Stomach (tissue), 9 donors: ENCODE data around the gene KIAA1217. TPM values are rescaled to one million over a fixed set of nuclear protein-coding genes. Genes with fewer than 3 reads are reported as not detected.
A peak's percentile ranks its signal among the peaks of the same experiment; 100 is the strongest.
"Not testable (repeated sequence)": the region's sequence is repeated elsewhere in the genome, so short reads cannot be mapped to it uniquely, and the experiment has no call there.

Experiments
- DNase-seq, 2 donors: peaks; one replicate each; pipeline versions ENCODE4 v3.0.0 to v3.0.0-alpha.2; 2013 to 2019
- H3K27ac ChIP-seq, 5 donors: fragments of 200-600 bp in 4 of 5; sonication (generic) in 4 of 5; one replicate each; pipeline ENCODE4 v1.5.1; 2013 to 2019; ENCODE audit warnings: mild to moderate bottlenecking in 1 of 5, moderate library complexity in 1 of 5
- H3K27me3 ChIP-seq, 3 donors: fragments of 200-600 bp; sonication (generic); one replicate each; pipeline ENCODE4 v1.5.1; 2017 to 2019; ENCODE audit warnings: mixed run types in 1 of 3
- H3K36me3 ChIP-seq, 4 donors: fragments of 200-600 bp; sonication (generic); 1 replicate in 3 of 4; 2 replicates in 1 of 4; pipeline ENCODE4 v1.5.1; 2016 to 2019
- H3K4me1 ChIP-seq, 4 donors: fragments of 200-600 bp; sonication (generic); one replicate each; pipeline ENCODE4 v1.5.1; 2016 to 2019
- H3K4me3 ChIP-seq, 4 donors: fragments of 200-600 bp; sonication (generic) in 3 of 4; one replicate each; pipeline ENCODE4 v1.5.1; 2016 to 2019; ENCODE audit warnings: mild to moderate bottlenecking in 1 of 4
- H3K9me3 ChIP-seq, 4 donors: fragments of 200-600 bp; sonication (generic); one replicate each; pipeline ENCODE4 v1.5.1; 2016 to 2019
- CTCF ChIP-seq, 7 experiments: fragments of 450-650 bp in 4 of 7; fragments of 200-600 bp in 3 of 7; sonication (generic) in 3 of 7; IDR thresholded peaks; one replicate each; pipeline ENCODE4 v1.5.1; 2016 to 2019; ENCODE audit warnings: antibody characterized with exemption in 7 of 7, control low read depth in 2 of 7, mild to moderate bottlenecking in 1 of 7
- EP300 ChIP-seq: sonication (generic); formaldehyde crosslinking; IDR thresholded peaks from one replicate; pipeline ENCODE4 v1.6.1; 2017; ENCODE audit warnings: antibody characterized with exemption
- POLR2A ChIP-seq, 4 donors: fragments of 450-650 bp; IDR thresholded peaks; one replicate each; pipeline ENCODE4 v1.6.1; 2016; ENCODE audit warnings: antibody characterized with exemption in 4 of 4, control low read depth in 2 of 4, mild to moderate bottlenecking in 1 of 4, moderate library complexity in 1 of 4
- POLR2AphosphoS5 ChIP-seq, 3 donors: sonication (generic); formaldehyde crosslinking; IDR thresholded peaks; one replicate each; pipeline ENCODE4 v1.6.1; 2016; ENCODE audit warnings: antibody characterized with exemption in 3 of 3
- WGBS, 5 donors: extraction: QIAGEN DNeasy Blood & Tissue Kit in 3 of 5; methylation state at CpG; one replicate each; pipeline versions ENCODE4 v1.1.5 to v1.1.7; 2013 to 2018; 5-methylcytosine and 5-hydroxymethylcytosine counted together
- intact Hi-C: fragments of 100-400 bp; cut with DNase I; formaldehyde crosslinking; loops from one replicate; pipeline ENCODE4 v1.15.1; 2023; ENCODE audit warnings: low total_unique reads
- polyA plus RNA-seq, 3 donors: library from polyadenylated mRNA; stranded (reverse); fragments of 200-250 nt; gene quantifications; one replicate each; pipeline ENCODE4 v1.2.3, GENCODE V29; 2013
- total RNA-seq, 5 donors: library from RNA; depleted of rRNA; stranded (reverse); fragments of >200 nt; gene quantifications; one replicate each; pipeline versions ENCODE4 v1.1.0 to v1.2.3, GENCODE V29; 2014 to 2016
- donor health status: healthy with polysubstance abuse.
- donor health status: Bipolar disorder and iron deficiency.
- donor health status: healthy.

KIAA1217 gene
- total and polyA plus RNA-seq, 8 donors = 6.2 to 112 (median 24.6) TPM

GRCh38 chr10:24481241-24481640 lies 272.3 kb downstream of the KIAA1217 start:
- peaks cover 0 to 9% (median 2%) of the 10 kb centered on the region in 4 donors for H3K36me3 ChIP-seq
- H3K9me3 ChIP-seq = no peaks in the 10 kb centered on the region
- 72 to 84% (median 81%) methylated on average over 6 of the region's 6 CpGs for WGBS, 5 donors
- H3K4me1 ChIP-seq = peaks cover 0 to 29% (median 11%) of the 10 kb centered on the region in 4 donors
- intact Hi-C loops = no loop called here
- peak overlapping the region in 1 of 5 donors; percentile 82 for H3K27ac ChIP-seq
- no peaks in the 10 kb centered on the region for H3K27me3 ChIP-seq
- TF ChIP-seq POLR2A (IDR thresholded peaks at IDR 0.05) (no peak), POLR2AphosphoS5 (IDR thresholded peaks at IDR 0.05) (no peak), EP300 (no peak), CTCF (IDR thresholded peaks at IDR 0.05) (no peak)
- H3K4me3 ChIP-seq = no peak overlapping the region
- DNase-seq = no peak

GRCh38 chr10:24482713-24483112 lies 273.8 kb downstream of the KIAA1217 start:
- H3K36me3 ChIP-seq = peaks cover 0 to 20% (median 9%) of the 10 kb centered on the region in 4 donors
- H3K4me1 ChIP-seq = peaks cover 0 to 30% (median 11%) of the 10 kb centered on the region in 4 donors
- intact Hi-C loops, H3K9me3 ChIP-seq, H3K27me3 ChIP-seq, DNase-seq, H3K4me3 ChIP-seq: not testable (repeated sequence)
- H3K27ac ChIP-seq = peak overlapping the region; percentile 68 to 89 (median 82)

GRCh38 chr10:24483701-24484100 lies 274.8 kb downstream of the KIAA1217 start:
- intact Hi-C loops = no loop called here
- Histone ChIP-seq H3K9me3 (no peaks in the 10 kb centered on the region), H3K4me3 (no peak overlapping the region), H3K4me1 (peaks cover 0 to 40% (median 11%) of the 10 kb centered on the region in 4 donors), H3K27ac (peak overlapping the region; percentile 68 to 89 (median 82)), H3K27me3 (no peaks in the 10 kb centered on the region), H3K36me3 (peaks cover 0 to 21% (median 9%) of the 10 kb centered on the region in 4 donors)
- peak in 2 of 3 donors; percentile 74 to 81 for TF ChIP-seq POLR2AphosphoS5 (IDR thresholded peaks at IDR 0.05)
- no peak for TF ChIP-seq POLR2A (IDR thresholded peaks at IDR 0.05)
- TF ChIP-seq CTCF (IDR thresholded peaks at IDR 0.05) = no peak
- no peak for TF ChIP-seq EP300
- WGBS, 5 donors = 24 to 51% (median 30%) methylated on average over 3 of the region's 3 CpGs
- peak; percentile 81 to 92 for DNase-seq

- no peaks in the 10 kb centered on the region for H3K9me3 ChIP-seq
- no peaks in the 10 kb centered on the region for H3K27me3 ChIP-seq
- H3K4me1 ChIP-seq = peaks cover 0 to 45% (median 14%) of the 10 kb centered on the region in 4 donors
- WGBS, 5 donors = 66 to 81% (median 70%) methylated on average over 3 of the region's 3 CpGs
- DNase-seq = no peak
- H3K4me3 ChIP-seq = no peak overlapping the region
- intact Hi-C loops = no loop called here
- peak overlapping the region; percentile 8 to 86 (median 68) for H3K27ac ChIP-seq
- peaks cover 0 to 21% (median 9%) of the 10 kb centered on the region in 4 donors for H3K36me3 ChIP-seq
- TF ChIP-seq POLR2A (IDR thresholded peaks at IDR 0.05) (no peak), EP300 (no peak), POLR2AphosphoS5 (IDR thresholded peaks at IDR 0.05) (no peak), CTCF (IDR thresholded peaks at IDR 0.05) (no peak)
Observed at GRCh38 chr10:24484771-24485170, 275.8 kb downstream of the KIAA1217 start.

GRCh38 chr10:24485304-24485703 lies 276.4 kb downstream of the KIAA1217 start:
- peak overlapping the region in 4 of 5 donors; percentile 52 to 86 (median 75) for H3K27ac ChIP-seq
- H3K4me3 ChIP-seq = no peak overlapping the region
- DNase-seq = no peak
- intact Hi-C loops = no loop called here
- H3K4me1 ChIP-seq = peaks cover 0 to 45% (median 14%) of the 10 kb centered on the region in 4 donors
- no peaks in the 10 kb centered on the region for H3K9me3 ChIP-seq
- WGBS, 5 donors = 43 to 67% (median 62%) methylated on average over 5 of the region's 5 CpGs
- H3K36me3 ChIP-seq = peaks cover 0 to 21% (median 9%) of the 10 kb centered on the region in 4 donors
- no peaks in the 10 kb centered on the region for H3K27me3 ChIP-seq
- TF ChIP-seq POLR2A (IDR thresholded peaks at IDR 0.05) = no peak
- no peak for TF ChIP-seq CTCF (IDR thresholded peaks at IDR 0.05)
- TF ChIP-seq EP300 = no peak
- no peak for TF ChIP-seq POLR2AphosphoS5 (IDR thresholded peaks at IDR 0.05)
